CD4-positive, alpha-beta T cell treated with Interleukin-17A for 4 hours (primary cell): ENCODE data around the gene C1R.

Experiments
- DNase-seq: peaks from one replicate; pipeline ENCODE4 v3.0.0-alpha.2; 2020; ENCODE audit warnings: mixed read lengths

The C1R gene

GRCh38 chr12:7096006-7096932 lies 4.0 kb upstream of the C1R start:
- DNase-seq = no peak

DNA sequence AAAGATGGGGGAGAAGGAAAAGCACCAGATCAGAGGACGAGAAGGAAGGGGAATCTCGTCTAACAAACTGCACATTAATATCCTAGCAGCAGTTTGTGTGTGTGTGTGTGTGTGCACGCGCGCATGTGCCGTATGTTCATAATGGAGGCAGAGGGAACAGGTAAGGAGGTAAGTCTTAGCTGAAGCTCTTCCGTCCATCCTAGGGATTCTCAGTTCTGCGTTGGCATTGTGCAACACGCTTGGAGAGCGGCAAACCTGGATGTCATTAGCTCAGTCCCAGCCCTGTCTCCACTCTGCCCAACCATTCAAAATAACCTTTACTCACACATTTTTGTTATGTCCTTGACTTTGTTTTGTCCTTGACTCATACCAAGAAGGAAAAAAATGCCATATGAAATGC lies 1.6 kb upstream of the C1R start:
- no peak for DNase-seq

GRCh38 chr12:7093486-7093885 lies 1.2 kb upstream of the C1R start:
- DNase-seq = no peak

DNA sequence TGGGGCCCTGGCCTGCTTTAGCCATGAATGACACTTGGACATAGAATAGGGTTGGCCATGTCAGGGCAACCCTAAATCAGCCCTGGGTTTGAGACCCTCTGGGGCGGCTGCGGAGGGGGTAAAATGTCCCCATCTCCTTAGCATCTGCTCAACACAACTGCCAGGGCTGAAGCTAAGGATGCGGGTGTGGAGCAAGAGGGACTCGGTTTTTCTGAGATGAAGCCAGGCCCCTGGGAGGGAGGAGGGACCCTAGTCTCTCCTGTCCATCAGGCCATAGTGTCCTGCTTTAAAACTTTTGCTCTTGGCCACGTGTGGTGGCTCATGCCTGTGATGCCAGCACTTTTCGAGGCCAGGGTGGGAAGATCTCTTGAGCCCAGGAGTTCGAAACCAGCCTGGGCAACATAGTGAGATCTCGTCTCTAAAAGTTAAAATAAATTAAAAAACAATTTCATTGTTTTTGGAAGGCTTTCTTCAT lies 778 bp upstream of the C1R start:
- no peak for DNase-seq

GRCh38 chr12:7091660-7092228 lies 501 bp downstream of the C1R start:
- no peak for DNase-seq

DNA sequence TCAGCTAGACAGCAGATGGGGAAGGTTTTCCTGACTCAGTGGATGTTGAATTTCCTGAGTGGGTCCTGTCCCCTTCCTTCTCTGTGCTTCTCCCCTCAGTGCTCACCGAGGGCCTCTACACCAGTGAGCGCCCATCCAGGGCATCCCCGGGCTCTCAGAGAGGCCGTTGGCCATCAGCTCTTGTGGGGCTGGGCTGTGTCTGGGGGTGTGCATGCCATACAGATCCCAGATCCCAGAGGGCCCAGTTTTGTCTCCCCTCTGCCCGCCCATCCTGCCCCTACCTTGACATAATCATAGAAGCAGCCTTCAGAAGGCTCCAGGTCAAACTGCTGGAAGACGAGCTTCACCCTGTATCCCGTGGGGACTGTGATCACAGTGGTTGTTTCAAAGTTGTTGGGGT lies 1.1 kb downstream of the C1R start:
- no peak for DNase-seq

DNA sequence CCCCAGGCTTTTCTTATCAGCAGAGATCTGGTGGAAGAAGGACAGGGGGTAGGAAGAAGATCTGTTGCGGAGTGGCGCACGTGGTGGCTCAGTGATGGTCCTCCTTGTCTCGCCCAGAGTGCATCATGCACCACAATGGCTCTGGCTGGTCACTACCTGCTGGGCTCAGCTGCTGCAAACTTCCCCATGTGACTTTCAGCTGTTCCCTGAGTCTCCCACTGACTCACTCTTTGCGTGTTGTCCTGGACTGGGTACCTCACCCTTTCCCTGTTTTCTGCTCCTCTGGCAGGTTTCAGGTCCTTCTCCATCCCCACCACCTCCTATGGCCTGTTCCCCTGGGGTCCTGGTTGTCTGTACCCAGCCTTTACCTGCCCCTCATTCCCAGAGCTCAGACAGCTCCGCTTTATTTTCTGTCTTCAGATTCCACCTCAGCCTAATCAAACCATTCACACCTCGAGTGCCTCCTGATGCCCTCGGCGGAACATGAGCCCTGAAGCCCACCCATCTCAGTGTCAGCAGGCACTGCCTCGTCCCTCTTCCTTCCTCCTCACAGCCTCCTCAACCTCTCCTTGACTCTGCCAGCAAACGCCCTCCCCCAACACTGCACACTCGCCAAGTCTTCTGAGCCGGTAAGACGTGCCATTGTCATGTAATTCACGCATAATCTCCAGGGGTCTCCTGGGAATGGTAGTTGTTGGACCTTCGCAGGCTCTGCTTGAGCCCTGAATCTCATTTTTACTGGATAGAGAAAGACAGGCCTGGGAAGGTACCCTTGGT lies 1.8 kb downstream of the C1R start:
- DNase-seq = no peak

DNA sequence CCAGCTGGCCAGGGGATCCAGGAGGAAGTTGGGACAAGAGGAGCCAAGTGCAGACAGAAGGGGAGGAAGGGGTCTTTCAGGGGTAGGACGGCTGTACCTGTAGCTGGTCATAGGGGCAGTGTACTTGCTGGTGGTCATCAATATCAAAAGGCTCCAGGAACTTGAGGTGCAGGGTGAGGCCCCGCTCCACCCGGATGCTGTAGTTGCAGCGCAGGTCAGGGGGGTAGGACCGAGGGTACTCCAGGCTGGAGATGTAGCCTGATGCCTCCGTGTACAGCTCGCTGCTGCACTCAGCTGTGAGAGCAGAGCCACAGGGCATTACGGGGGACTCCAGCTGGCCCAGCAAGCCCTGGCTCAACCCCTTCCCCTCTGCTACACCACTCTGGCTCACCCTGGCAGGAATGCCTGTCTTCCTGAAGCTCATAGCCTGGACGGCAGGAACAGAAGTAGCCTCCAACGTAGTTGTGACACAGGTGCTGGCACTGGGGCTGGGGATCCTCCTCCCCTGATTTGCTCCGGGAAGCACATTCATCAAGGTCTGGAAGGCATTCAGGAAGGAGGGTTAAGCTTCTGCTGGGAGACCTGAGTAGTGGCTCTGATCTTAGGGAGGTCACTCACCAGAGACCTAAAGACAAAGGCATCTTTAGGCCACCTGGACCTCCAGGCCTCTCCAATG lies 2.9 kb downstream of the C1R start:
- no peak for DNase-seq

- no peak for DNase-seq
Observed at GRCh38 chr12:7083125-7083524, 9.1 kb downstream of the C1R start.

DNA sequence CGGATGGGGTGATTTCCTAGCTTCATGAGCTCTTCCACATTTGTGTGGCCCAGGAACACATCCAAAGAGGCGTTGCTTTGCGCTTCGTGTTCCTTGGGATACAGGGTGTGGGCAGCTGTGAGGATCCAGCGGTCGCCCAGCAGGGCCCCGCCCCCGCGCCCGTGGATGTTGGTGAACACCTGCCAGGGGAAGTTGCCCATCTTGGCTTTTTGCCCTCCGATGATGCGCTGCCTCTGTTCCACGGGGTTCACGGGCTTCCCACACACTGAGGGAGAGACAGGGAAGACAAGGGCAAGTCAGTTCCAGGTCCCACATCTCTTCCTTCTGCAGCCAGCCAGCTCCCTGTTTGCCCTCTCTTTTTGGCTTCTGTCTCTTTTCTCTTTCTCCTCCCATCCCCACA lies 11.2 kb downstream of the C1R start:
- no peak for DNase-seq

DNA sequence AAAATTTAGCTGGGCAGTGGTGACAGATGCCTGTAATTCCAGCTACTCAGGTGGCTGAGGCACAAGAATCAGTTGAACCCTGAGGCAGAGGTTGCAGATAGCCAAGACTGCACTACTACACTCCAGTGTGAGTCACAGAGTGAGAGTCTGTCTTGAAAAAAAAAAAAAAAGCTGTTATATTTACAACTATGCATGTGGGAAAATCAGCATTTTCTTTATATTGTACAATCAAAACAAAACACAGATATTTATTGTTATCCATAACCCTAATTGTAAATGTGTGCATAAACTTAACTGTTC lies 12.5 kb downstream of the C1R start:
- no peak for DNase-seq

- no peak for DNase-seq
Observed at GRCh38 chr12:7078163-7078562, 14.1 kb downstream of the C1R start.

DNA sequence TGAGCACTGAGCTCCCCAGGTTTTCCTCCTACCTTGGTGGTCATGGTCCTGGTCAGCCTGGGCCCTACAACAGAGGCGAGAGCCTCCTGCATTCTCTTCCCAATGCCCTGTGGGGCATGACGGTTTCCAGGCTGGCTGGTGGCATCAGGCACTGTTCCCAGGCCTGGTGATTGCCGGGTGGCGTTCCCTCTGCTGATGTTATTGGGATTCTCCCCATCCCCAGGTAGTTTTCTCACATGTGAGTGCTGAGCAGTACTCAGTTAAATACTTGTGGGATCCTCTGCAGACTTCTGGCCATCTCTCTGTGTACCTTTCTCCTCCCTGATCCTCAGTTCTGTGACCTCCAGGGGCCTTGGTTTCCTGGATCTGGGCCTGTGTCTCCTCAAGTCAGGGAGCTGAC lies 15.8 kb downstream of the C1R start:
- DNase-seq = no peak

DNA sequence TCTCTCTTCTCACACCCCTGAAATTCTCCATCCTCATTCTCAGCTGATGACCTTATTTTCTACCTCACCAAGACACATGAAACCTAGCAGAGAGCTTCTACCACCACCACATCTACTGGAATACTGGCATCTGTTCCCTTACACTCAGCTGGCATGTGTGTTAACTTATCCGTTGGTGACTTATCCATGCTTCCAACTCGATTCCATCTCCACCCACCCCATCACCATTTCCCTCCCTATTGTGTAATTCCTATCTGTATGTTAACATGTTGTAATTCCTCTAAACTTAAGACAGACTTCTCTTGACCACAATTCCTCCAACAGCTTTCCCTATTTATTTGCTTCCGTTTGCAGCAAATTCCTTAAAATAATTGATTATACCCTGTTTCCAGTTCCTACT lies 16.3 kb downstream of the C1R start:
- no peak for DNase-seq

GRCh38 chr12:7075518-7075917 lies 16.7 kb downstream of the C1R start:
- DNase-seq = no peak

DNA sequence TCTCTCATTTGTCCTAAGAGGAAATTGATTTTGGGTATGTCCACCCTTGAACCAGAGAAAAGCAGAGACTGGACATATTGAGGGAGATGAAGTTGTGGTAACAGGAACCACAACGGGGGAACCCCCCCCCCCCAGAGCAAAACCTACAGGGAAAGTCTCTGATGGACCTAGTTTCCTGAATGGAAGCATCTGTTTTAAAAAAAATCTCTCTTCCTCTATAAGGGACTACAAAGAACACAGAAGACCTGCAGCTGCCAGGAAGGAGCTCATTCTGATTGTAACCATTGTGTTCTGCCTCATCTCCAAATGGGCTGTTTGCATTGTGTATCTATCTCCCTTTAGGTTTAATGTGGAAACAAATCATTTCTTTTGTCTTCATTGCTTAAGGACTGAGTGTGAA lies 18.3 kb downstream of the C1R start:
- no peak for DNase-seq

DNA sequence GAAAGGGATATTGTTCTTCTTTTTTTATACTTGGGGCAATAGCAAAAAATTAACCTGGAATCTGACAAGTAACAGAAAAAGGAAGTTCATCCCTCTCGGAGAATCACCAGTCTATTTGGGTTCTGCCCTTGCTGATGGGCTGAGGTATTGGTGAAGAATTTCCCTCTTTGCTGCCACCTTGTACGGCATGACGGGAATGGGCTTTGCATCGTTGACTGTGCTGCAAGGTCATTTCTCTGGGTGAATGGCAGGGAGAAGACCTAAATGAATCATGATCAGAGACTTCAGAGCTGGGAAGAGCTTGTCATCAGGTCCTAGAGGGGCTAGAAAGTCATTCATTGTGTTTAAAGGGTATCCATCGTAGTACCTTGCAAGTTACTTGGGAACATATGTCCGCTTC lies 19.7 kb downstream of the C1R start:
- DNase-seq = no peak

GRCh38 chr12:7072035-7072434 lies 20.2 kb downstream of the C1R start:
- no peak for DNase-seq

DNA sequence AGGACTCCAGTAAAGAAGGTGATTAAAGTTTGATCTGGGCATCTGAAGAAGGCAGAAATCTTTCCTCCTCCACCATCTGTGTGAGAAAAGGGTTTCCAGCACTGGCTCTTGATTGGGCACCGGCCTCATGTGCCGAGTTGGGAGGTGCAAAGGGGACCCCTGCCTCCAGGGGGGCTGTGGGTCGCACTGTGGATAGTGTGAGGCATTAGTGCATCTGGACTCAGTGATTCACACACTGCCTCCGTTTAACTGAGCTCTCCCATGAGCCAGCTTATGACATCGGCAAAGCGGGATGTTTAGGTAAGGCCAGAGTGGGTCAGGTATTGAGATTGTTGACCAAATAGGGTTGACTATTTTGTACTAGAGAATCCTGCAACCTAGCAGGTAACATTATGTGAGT lies 22.9 kb downstream of the C1R start:
- no peak for DNase-seq

DNA sequence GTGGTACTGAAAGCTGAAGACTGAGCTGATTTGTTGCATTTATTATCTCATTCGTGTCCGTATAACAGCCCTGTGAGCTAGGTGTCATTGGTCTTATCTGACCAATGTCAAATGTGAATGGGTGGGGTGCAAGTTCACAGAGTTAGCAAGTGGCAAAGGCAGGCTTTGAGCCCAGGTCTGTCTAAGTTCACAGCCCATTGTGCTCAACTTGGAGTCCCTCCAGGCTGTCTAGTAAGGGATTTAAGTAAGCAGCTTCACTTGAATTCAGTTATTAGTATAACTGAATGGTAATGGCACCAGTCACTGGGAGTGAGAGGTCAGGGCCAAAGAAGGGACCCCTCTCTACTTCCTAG lies 23.3 kb downstream of the C1R start:
- no peak for DNase-seq

DNA sequence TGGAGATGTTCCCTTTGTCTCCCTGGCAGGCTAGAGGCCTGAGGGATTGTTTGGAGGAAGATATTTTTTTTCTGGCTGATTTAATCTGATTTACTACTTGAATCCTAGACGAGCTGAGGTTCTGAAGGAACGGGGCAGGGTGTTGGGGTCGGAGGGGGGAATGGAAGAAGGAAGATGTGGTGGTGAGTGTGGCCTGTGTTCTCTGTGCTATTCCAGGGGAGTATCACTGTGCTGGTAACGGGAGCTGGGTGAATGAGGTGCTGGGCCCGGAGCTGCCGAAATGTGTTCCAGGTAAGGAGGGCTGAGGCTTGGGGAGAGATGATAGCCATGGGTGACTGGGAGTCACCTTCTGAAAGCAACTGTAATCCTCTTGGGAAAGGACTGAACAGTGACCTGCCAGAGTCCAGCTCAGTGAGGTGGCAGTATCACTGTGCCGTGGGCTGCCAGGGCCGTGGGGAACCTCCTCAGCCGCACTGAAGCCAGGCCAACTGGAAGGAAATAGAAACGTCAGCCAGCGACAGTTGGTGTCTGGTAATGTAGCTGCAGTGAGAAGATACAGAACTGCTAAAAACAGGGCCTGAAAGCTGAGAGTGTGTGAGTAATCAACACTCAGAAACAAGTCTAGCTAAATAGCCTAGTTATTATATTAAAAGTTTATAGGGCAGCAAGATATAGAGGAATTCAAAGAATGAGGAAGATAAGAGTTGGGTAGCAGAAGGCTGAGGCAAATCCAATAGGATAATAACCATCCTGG lies 23.8 kb downstream of the C1R start:
- no peak for DNase-seq

DNA sequence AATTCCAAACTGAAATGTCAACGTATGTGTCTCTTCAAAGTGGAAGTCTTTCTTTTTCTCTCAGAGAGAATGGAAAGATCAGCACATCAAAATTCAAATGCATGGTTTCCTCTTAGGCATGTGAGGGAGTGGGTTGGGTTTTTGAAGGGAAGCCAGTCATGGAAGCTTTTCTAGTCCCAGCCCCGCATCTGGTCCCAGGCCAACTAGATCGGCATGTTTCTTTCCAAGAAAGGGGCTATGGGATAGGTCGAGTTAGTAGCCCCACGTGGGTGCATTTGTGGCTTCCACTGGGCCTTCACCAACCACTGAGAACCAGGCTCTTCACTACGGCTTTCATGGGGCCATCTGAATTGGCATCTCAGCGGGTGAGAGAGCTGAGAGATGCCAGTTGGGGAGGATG lies 25.1 kb downstream of the C1R start:
- no peak for DNase-seq

GRCh38 chr12:7066596-7066995 lies 25.6 kb downstream of the C1R start:
- no peak for DNase-seq
